GM23338 (cell line): ENCODE measurements around the gene GRIA1. TPM values are rescaled to one million over a fixed set of nuclear protein-coding genes. Genes with fewer than 3 reads are reported as not detected.

Source experiments
- ATAC-seq: fragments of 200-7000 bp; cut with Tn5 transposase; 3 replicates; pipeline ENCODE4 v1.9.1; 2020
- DNase-seq: peaks from one replicate; pipeline ENCODE4 v3.0.0-alpha.2; 2015; ENCODE audit warnings: low spot score
- H2AFZ ChIP-seq: fragments of 200-600 bp; sonication (generic); 2 replicates; pipeline ENCODE4 v1.8.0; 2016; ENCODE audit warnings: antibody characterized with exemption, mild to moderate bottlenecking, moderate library complexity
- H3F3A ChIP-seq: fragments of 200-600 bp; sonication (generic); replicated peaks from 2 replicates; pipeline ENCODE4 v1.8.0; 2017; ENCODE audit warnings: antibody characterized with exemption, mixed run types, low read depth
- H3K27ac ChIP-seq: fragments of 200-600 bp; sonication (generic); 2 replicates; pipeline ENCODE4 v1.6.1; 2016; ENCODE audit warnings: low read depth
- H3K27me3 ChIP-seq: fragments of 200-600 bp; sonication (generic); 2 replicates; pipeline ENCODE4 v1.8.0; 2016; ENCODE audit warnings: mild to moderate bottlenecking, mixed run types, moderate library complexity; ENCODE audit not compliant: insufficient read depth
- H3K36me3 ChIP-seq: fragments of 200-600 bp; sonication (generic); 2 replicates; pipeline ENCODE4 v1.8.0; 2016; ENCODE audit warnings: mild to moderate bottlenecking; ENCODE audit not compliant: insufficient read depth
- H3K4me1 ChIP-seq: fragments of 200-600 bp; sonication (generic); 2 replicates; pipeline ENCODE4 v1.8.0; 2016; ENCODE audit warnings: mild to moderate bottlenecking, moderate library complexity; ENCODE audit not compliant: insufficient read depth
- H3K4me2 ChIP-seq: fragments of 200-600 bp; sonication (generic); 2 replicates; pipeline ENCODE4 v1.7.1; 2017; ENCODE audit warnings: mixed run types
- H3K4me3 ChIP-seq: fragments of 200-600 bp; sonication (generic); 2 replicates; pipeline ENCODE4 v1.6.1; 2016; ENCODE audit warnings: mixed run types
- H3K79me2 ChIP-seq: fragments of 200-600 bp; sonication (generic); replicated peaks from 2 replicates; pipeline ENCODE4 v1.8.0; 2017; ENCODE audit warnings: mild to moderate bottlenecking; ENCODE audit not compliant: insufficient read depth
- H3K9me2 ChIP-seq: fragments of 200-600 bp; sonication (generic); 2 replicates; pipeline ENCODE4 v1.8.0; 2017; ENCODE audit not compliant: insufficient read depth
- H4K20me1 ChIP-seq: fragments of 200-600 bp; sonication (generic); replicated peaks from 2 replicates; pipeline ENCODE4 v1.8.0; 2017; ENCODE audit warnings: mild to moderate bottlenecking; ENCODE audit not compliant: insufficient read depth
- H3K27ac Mint-ChIP-seq: 2 replicates; pipeline ENCODE4 v1.8.0; 2020; ENCODE audit warnings: inconsistent platforms, mild to moderate bottlenecking, moderate library complexity, mixed read lengths
- H3K27me3 Mint-ChIP-seq: 3 replicates; pipeline ENCODE4 v1.8.0; 2022; ENCODE audit warnings: low read depth, mild to moderate bottlenecking, moderate library complexity, mixed read lengths, inconsistent platforms; ENCODE audit not compliant: insufficient read depth, poor library complexity
- H3K36me3 Mint-ChIP-seq: 3 replicates; pipeline ENCODE4 v1.8.0; 2021; ENCODE audit warnings: low read depth, mild to moderate bottlenecking, inconsistent platforms, moderate library complexity, mixed read lengths
- H3K4me1 Mint-ChIP-seq: 3 replicates; pipeline ENCODE4 v1.8.0; 2020; ENCODE audit warnings: mild to moderate bottlenecking, inconsistent platforms, mixed read lengths
- H3K4me3 Mint-ChIP-seq: 3 replicates; pipeline ENCODE4 v1.8.0; 2021; ENCODE audit warnings: moderate library complexity, mild to moderate bottlenecking, inconsistent platforms, mixed read lengths
- H3K9me3 Mint-ChIP-seq: 3 replicates; pipeline ENCODE4 v1.8.0; 2020; ENCODE audit warnings: moderate library complexity, mild to moderate bottlenecking, inconsistent platforms, mixed read lengths
- CREB1 ChIP-seq: fragments of 250-450 bp; sonication (Bioruptor Pico); IDR thresholded peaks from 2 replicates; pipeline ENCODE4 v1.5.0; 2020; ENCODE audit warnings: low read depth, mild to moderate bottlenecking, moderate library complexity
- POLR2AphosphoS5 ChIP-seq: IDR thresholded peaks from 2 replicates; pipeline ENCODE4 v1.6.1; 2016; ENCODE audit warnings: antibody characterized with exemption, low read depth
- STAT1 ChIP-seq: IDR thresholded peaks from one replicate; pipeline ENCODE4 v1.6.1; 2016; ENCODE audit warnings: antibody characterized with exemption; ENCODE audit not compliant: unreplicated experiment
- polyA plus RNA-seq: library from polyadenylated mRNA; unstranded; fragments of >200 nt; fragmentation: Nextera tagmentation; extraction: Ambion mirVana; gene quantifications from 2 replicates; pipeline ENCODE4 v1.2.1, GENCODE V29; 2016
- total RNA-seq: library from RNA; depleted of rRNA; stranded (reverse); fragments of >200 nt; shearing (Covaris generic); gene quantifications from 2 replicates; pipeline ENCODE4 v1.2.3, GENCODE V29; 2014
- TF ChIP-seq, protein P1 (sequence below), 2 experiments: fragments of 200-600 bp in 1 of 2; sonication (generic) in 1 of 2; conservative IDR thresholded peaks; 2 replicates each; pipeline versions ENCODE4 v1.5.1 to v1.6.1; 2016 to 2017; ENCODE audit warnings: antibody characterized with exemption in 2 of 2, low read depth in 2 of 2, mild to moderate bottlenecking in 2 of 2, moderate library complexity in 1 of 2
- TF ChIP-seq, protein P2 (sequence below): fragments of 250-450 bp; sonication (Bioruptor Pico); IDR thresholded peaks from 2 replicates; pipeline ENCODE4 v1.5.0; 2020; ENCODE audit warnings: mild to moderate bottlenecking, moderate library complexity

Gene GRIA1
- total and polyA plus RNA-seq, 2 experiments from 2014 or later: 1.0 to 1.7 TPM

DNA sequence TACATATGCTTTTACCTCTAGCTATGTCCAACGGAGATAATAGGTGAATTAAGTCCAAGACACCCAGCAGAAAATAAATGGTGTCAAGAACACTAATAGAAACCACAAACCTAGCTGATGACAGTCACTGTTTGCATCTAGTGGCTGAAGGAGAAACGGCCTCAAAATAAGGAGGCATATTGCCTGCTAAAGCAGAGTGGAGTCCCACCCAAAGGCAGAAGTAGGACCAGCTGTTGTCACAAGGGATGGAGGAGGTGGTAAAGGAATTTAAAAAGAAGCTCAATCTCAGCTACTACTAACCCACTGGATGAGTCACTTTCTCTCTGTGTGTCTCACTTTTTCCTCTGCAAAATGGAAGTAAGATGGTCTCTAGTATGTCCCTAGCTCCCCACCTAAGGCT lies 224.3 kb downstream of the GRIA1 start:
- Histone ChIP-seq H3K9me2 (peaks cover 5% of the 10 kb centered on the region), H2AFZ (no peak overlapping the region), H3K27ac (no peak overlapping the region), H3K79me2 (no peaks in the 10 kb centered on the region), H3F3A (no peaks in the 10 kb centered on the region), H3K36me3 (no peaks in the 10 kb centered on the region), H4K20me1 (no peaks in the 10 kb centered on the region), H3K4me1 (no peaks in the 10 kb centered on the region), H3K4me3 (no peak overlapping the region), H3K4me2 (no peak overlapping the region), H3K27me3 (no peaks in the 10 kb centered on the region)
- Mint-ChIP-seq H3K9me3 (no peaks in the 10 kb centered on the region), H3K27me3 (peaks cover 2% of the 10 kb centered on the region), H3K36me3 (no peaks in the 10 kb centered on the region), H3K4me1 (no peaks in the 10 kb centered on the region), H3K4me3 (no peak overlapping the region), H3K27ac (no peak overlapping the region)
- ATAC-seq (no peak), DNase-seq (no peak)
- TF ChIP-seq, protein P1, sequence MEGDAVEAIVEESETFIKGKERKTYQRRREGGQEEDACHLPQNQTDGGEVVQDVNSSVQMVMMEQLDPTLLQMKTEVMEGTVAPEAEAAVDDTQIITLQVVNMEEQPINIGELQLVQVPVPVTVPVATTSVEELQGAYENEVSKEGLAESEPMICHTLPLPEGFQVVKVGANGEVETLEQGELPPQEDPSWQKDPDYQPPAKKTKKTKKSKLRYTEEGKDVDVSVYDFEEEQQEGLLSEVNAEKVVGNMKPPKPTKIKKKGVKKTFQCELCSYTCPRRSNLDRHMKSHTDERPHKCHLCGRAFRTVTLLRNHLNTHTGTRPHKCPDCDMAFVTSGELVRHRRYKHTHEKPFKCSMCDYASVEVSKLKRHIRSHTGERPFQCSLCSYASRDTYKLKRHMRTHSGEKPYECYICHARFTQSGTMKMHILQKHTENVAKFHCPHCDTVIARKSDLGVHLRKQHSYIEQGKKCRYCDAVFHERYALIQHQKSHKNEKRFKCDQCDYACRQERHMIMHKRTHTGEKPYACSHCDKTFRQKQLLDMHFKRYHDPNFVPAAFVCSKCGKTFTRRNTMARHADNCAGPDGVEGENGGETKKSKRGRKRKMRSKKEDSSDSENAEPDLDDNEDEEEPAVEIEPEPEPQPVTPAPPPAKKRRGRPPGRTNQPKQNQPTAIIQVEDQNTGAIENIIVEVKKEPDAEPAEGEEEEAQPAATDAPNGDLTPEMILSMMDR (conservative IDR thresholded peaks at IDR 0.05; ENCODE audit: low read depth in 2 of 2): no peak
- TF ChIP-seq, protein P2, sequence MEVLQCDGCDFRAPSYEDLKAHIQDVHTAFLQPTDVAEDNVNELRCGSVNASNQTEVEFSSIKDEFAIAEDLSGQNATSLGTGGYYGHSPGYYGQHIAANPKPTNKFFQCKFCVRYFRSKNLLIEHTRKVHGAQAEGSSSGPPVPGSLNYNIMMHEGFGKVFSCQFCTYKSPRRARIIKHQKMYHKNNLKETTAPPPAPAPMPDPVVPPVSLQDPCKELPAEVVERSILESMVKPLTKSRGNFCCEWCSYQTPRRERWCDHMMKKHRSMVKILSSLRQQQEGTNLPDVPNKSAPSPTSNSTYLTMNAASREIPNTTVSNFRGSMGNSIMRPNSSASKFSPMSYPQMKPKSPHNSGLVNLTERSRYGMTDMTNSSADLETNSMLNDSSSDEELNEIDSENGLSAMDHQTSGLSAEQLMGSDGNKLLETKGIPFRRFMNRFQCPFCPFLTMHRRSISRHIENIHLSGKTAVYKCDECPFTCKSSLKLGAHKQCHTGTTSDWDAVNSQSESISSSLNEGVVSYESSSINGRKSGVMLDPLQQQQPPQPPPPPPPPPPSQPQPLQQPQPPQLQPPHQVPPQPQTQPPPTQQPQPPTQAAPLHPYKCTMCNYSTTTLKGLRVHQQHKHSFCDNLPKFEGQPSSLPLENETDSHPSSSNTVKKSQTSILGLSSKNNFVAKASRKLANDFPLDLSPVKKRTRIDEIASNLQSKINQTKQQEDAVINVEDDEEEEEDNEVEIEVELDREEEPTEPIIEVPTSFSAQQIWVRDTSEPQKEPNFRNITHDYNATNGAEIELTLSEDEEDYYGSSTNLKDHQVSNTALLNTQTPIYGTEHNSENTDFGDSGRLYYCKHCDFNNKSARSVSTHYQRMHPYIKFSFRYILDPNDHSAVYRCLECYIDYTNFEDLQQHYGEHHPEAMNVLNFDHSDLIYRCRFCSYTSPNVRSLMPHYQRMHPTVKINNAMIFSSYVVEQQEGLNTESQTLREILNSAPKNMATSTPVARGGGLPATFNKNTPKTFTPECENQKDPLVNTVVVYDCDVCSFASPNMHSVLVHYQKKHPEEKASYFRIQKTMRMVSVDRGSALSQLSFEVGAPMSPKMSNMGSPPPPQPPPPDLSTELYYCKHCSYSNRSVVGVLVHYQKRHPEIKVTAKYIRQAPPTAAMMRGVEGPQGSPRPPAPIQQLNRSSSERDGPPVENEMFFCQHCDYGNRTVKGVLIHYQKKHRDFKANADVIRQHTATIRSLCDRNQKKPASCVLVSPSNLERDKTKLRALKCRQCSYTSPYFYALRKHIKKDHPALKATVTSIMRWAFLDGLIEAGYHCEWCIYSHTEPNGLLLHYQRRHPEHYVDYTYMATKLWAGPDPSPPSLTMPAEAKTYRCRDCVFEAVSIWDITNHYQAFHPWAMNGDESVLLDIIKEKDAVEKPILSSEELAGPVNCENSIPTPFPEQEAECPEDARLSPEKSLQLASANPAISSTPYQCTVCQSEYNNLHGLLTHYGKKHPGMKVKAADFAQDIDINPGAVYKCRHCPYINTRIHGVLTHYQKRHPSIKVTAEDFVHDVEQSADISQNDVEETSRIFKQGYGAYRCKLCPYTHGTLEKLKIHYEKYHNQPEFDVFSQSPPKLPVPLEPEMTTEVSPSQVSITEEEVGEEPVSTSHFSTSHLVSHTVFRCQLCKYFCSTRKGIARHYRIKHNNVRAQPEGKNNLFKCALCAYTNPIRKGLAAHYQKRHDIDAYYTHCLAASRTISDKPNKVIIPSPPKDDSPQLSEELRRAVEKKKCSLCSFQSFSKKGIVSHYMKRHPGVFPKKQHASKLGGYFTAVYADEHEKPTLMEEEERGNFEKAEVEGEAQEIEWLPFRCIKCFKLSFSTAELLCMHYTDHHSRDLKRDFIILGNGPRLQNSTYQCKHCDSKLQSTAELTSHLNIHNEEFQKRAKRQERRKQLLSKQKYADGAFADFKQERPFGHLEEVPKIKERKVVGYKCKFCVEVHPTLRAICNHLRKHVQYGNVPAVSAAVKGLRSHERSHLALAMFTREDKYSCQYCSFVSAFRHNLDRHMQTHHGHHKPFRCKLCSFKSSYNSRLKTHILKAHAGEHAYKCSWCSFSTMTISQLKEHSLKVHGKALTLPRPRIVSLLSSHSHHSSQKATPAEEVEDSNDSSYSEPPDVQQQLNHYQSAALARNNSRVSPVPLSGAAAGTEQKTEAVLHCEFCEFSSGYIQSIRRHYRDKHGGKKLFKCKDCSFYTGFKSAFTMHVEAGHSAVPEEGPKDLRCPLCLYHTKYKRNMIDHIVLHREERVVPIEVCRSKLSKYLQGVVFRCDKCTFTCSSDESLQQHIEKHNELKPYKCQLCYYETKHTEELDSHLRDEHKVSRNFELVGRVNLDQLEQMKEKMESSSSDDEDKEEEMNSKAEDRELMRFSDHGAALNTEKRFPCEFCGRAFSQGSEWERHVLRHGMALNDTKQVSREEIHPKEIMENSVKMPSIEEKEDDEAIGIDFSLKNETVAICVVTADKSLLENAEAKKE (CRISPR knock-in tag): no peak
- TF ChIP-seq POLR2AphosphoS5 (no peak), CREB1 (no peak)

DNA sequence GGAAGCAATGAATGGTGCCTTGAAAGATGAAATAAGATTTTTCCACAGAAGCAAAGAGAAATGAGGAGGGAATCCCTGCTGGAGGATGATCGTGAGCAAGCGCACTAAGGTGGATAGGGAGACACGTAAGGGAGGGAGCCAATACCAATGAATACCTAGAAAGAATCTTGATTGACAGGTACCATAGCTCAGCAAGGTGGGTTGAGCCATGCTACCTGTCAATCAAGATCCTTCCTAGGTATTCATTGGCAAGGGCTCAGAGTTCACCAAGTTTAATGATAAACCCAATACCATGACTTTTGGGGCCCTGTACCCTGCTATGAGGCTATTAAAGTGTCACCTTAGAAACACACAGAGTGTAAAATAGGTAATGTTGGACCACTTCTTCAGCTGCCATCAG lies 226.8 kb downstream of the GRIA1 start:
- no peaks in the 10 kb centered on the region for H3F3A ChIP-seq
- no peaks in the 10 kb centered on the region; the same call in 1 of the 2 replicates for H3K36me3 ChIP-seq
- H3K4me2 ChIP-seq: no peak overlapping the region
- no peaks in the 10 kb centered on the region for H3K4me1 Mint-ChIP-seq
- peaks cover 2% of the 10 kb centered on the region for H3K27me3 Mint-ChIP-seq
- no peak overlapping the region for H3K27ac Mint-ChIP-seq
- H3K9me2 ChIP-seq: peaks cover 11% of the 10 kb centered on the region
- no peak for TF ChIP-seq STAT1
- no peak overlapping the region for H3K4me3 Mint-ChIP-seq
- H3K27ac ChIP-seq: no peak overlapping the region
- no peaks in the 10 kb centered on the region for H4K20me1 ChIP-seq
- H3K9me3 Mint-ChIP-seq: peaks cover 2% of the 10 kb centered on the region; the same call in 2 of the 3 replicates
- H3K36me3 Mint-ChIP-seq: peaks cover 2% of the 10 kb centered on the region; the same call in 1 of the 3 replicates
- no peaks in the 10 kb centered on the region for H3K79me2 ChIP-seq
- DNase-seq (no peak), ATAC-seq (no peak)
- H3K4me3 ChIP-seq: no peak overlapping the region
- H3K27me3 ChIP-seq: no peaks in the 10 kb centered on the region
- H2AFZ ChIP-seq: no peak overlapping the region
- no peaks in the 10 kb centered on the region for H3K4me1 ChIP-seq
